Erythroblast (primary cell): ENCODE results near the gene VPS50.

Experiments used
- GATA1 ChIP-seq: IDR thresholded peaks from 2 replicates; pipeline ENCODE4 v1.6.1; 2011; ENCODE audit warnings: low read depth, mild to moderate bottlenecking, control low read depth, low read length, moderate library complexity
- POLR2A ChIP-seq: IDR thresholded peaks from 2 replicates; pipeline ENCODE4 v1.6.1; 2011; ENCODE audit warnings: mild to moderate bottlenecking, low read length

- TF ChIP-seq POLR2A: no peak
- no peak for TF ChIP-seq GATA1
These were observed 133.2 kb downstream of the VPS50 start for GRCh38 chr7:93365341-93365740.
